ENCODE measurements around the gene CPLANE2.

Gene CPLANE2

GRCh38 chr1:16275591-16275990, 38.6 kb upstream of the CPLANE2 start:
- no peak overlapping the region for H3K4me3 ChIP-seq (ENCODE audit: low read depth, low read length)
- no peak for TF ChIP-seq MYC (IDR thresholded peaks at IDR 0.05; ENCODE audit: low read depth, low read length)
- TF ChIP-seq POLR2A (IDR thresholded peaks at IDR 0.05; ENCODE audit: extremely low read depth, insufficient read length): no peak
- TF ChIP-seq, protein P1, sequence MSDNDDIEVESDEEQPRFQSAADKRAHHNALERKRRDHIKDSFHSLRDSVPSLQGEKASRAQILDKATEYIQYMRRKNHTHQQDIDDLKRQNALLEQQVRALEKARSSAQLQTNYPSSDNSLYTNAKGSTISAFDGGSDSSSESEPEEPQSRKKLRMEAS (IDR thresholded peaks at IDR 0.05; ENCODE audit: low read depth, low read length): no peak
- TF ChIP-seq, protein P2, sequence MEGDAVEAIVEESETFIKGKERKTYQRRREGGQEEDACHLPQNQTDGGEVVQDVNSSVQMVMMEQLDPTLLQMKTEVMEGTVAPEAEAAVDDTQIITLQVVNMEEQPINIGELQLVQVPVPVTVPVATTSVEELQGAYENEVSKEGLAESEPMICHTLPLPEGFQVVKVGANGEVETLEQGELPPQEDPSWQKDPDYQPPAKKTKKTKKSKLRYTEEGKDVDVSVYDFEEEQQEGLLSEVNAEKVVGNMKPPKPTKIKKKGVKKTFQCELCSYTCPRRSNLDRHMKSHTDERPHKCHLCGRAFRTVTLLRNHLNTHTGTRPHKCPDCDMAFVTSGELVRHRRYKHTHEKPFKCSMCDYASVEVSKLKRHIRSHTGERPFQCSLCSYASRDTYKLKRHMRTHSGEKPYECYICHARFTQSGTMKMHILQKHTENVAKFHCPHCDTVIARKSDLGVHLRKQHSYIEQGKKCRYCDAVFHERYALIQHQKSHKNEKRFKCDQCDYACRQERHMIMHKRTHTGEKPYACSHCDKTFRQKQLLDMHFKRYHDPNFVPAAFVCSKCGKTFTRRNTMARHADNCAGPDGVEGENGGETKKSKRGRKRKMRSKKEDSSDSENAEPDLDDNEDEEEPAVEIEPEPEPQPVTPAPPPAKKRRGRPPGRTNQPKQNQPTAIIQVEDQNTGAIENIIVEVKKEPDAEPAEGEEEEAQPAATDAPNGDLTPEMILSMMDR (IDR thresholded peaks at IDR 0.05; ENCODE audit: low read depth, low read length): no peak
- DNase-seq (ENCODE audit: low read depth): no peak

DNA sequence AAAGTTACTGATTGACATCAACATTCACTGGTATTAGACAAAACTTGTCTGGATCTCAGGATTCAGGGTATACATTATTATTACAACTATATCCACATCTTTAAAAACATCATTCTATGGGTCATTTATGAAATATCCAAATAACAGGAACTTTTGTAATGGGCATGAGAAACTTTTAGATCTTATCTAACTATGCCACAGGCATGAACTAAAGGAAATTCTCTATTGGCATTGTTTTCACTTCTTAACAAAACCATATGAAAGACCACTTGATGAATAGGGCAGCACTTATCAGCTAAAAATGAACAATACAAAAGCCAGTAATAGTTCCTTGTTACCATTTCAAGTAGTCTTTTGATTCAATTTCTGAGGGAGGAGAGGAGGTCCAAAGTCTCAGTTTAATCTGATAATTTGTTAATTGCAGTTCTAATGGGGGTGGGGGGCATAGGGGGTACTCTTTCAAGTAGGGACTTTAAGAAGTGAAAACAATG, 30.8 kb upstream of the CPLANE2 start:
- TF ChIP-seq POLR2A (IDR thresholded peaks at IDR 0.05; ENCODE audit: extremely low read depth, insufficient read length): no peak
- TF ChIP-seq, protein P2 (IDR thresholded peaks at IDR 0.05; ENCODE audit: low read depth, low read length): no peak
- no peak overlapping the region for H3K4me3 ChIP-seq (ENCODE audit: low read depth, low read length)
- DNase-seq (ENCODE audit: low read depth): no peak

DNA sequence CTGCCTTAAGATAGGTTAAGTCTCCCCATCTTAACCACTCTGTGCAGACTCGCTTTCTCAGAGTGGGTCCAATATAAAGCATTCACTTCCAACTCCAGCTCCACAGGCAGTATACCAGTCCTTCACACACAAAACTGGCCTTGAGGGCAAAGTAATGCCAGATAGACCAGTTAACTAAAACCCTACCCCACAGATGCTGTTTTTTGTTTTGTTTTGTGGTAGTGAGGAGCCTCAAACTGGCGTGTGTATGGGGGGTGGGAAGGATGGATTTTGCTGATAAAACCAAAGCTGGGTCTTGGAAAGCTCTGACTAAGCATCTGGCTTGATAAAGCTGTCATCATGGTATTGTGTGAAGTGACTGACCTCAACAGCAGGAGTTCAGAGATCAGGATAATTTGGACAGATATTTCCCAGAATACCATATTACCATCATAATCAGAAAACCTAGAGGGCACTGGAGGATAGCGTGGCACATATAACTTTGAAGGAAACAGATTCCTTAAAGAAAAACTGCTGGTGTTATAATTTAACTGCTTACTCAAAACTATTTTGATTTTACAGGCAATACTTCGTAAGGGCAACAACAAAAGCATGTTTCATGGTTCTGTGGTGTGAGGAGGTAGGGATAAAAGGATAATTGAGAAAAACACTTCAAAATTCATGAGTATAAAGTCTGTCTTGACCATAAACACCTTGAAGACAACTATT, 29.6 kb upstream of the CPLANE2 start:
- no peak overlapping the region for H3K4me3 ChIP-seq (ENCODE audit: low read depth, low read length)
- DNase-seq (ENCODE audit: low read depth): no peak
- TF ChIP-seq, protein P1 (IDR thresholded peaks at IDR 0.05; ENCODE audit: low read depth, low read length): no peak
- no peak for TF ChIP-seq MYC (IDR thresholded peaks at IDR 0.05; ENCODE audit: low read depth, low read length)

DNA sequence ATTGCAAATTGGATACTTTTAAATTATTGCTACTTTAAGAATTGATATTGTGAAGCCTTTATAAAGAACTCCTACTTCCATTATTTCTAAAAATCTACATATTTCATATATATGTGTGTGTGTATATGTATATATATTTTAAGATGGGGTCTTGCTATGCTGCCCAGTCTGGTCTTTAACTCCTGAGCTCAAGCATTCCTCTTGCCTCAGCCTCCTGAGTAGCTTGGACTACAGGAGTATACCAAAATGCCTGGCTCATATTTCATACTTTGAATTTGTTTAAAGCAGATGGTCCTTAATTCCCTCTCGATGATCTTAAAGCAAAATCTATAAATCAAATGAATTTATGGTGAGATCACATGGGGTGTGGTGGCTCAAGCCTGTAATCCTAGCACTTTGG, 25.1 kb upstream of the CPLANE2 start:
- TF ChIP-seq MYC (IDR thresholded peaks at IDR 0.05; ENCODE audit: low read depth, low read length) (no peak), POLR2A (IDR thresholded peaks at IDR 0.05; ENCODE audit: extremely low read depth, insufficient read length) (no peak)
- TF ChIP-seq, protein P2 (IDR thresholded peaks at IDR 0.05; ENCODE audit: low read depth, low read length): no peak
- TF ChIP-seq, protein P1 (IDR thresholded peaks at IDR 0.05; ENCODE audit: low read depth, low read length): no peak
- no peak overlapping the region for H3K4me3 ChIP-seq (ENCODE audit: low read depth, low read length)
- DNase-seq (ENCODE audit: low read depth): no peak

GRCh38 chr1:16260814-16261213, 23.8 kb upstream of the CPLANE2 start:
- no peak for DNase-seq (ENCODE audit: low read depth)
- H3K4me3 ChIP-seq (ENCODE audit: low read depth, low read length): no peak overlapping the region
- TF ChIP-seq, protein P2 (IDR thresholded peaks at IDR 0.05; ENCODE audit: low read depth, low read length): no peak
- TF ChIP-seq POLR2A (IDR thresholded peaks at IDR 0.05; ENCODE audit: extremely low read depth, insufficient read length) (no peak), MYC (IDR thresholded peaks at IDR 0.05; ENCODE audit: low read depth, low read length) (no peak)
- TF ChIP-seq, protein P1 (IDR thresholded peaks at IDR 0.05; ENCODE audit: low read depth, low read length): no peak

- DNase-seq (ENCODE audit: low read depth): no peak
- no peak overlapping the region for H3K4me3 ChIP-seq (ENCODE audit: low read depth, low read length)
- TF ChIP-seq, protein P2 (IDR thresholded peaks at IDR 0.05; ENCODE audit: low read depth, low read length): no peak
- no peak for TF ChIP-seq POLR2A (IDR thresholded peaks at IDR 0.05; ENCODE audit: extremely low read depth, insufficient read length)
- no peak for TF ChIP-seq MYC (IDR thresholded peaks at IDR 0.05; ENCODE audit: low read depth, low read length)
- TF ChIP-seq, protein P1 (IDR thresholded peaks at IDR 0.05; ENCODE audit: low read depth, low read length): no peak
Observed at GRCh38 chr1:16258591-16259135, 21.7 kb upstream of the CPLANE2 start.
